Measurements from ENCODE around the gene MT1A.
A peak's percentile ranks its signal among the peaks of the same experiment; 100 is the strongest.

Gene MT1A

GRCh38 chr16:56606071-56606475 is 32.4 kb upstream of the MT1A start:
- H3K4me3 Mint-ChIP-seq: peak overlapping the region in 1 of 3 experiments; percentile 56
- H3K27me3 Mint-ChIP-seq (ENCODE audit: low read depth): peaks cover 48% of the 10 kb centered on the region
- H3K27ac Mint-ChIP-seq: peak overlapping the region; percentile 81 to 95 (median 87)
- no peaks in the 10 kb centered on the region for H3K36me3 Mint-ChIP-seq (ENCODE audit: low read depth)
- peaks cover 46% of the 10 kb centered on the region for H3K4me1 Mint-ChIP-seq
- TF ChIP-seq CTCF (IDR thresholded peaks at IDR 0.05; ENCODE audit: unreplicated experiment in 3 of 3): no peak
- no peaks in the 10 kb centered on the region for H3K9me3 Mint-ChIP-seq

- Mint-ChIP-seq H3K4me1 (peaks cover 50% of the 10 kb centered on the region), H3K27me3 (ENCODE audit: low read depth) (peaks cover 48% of the 10 kb centered on the region), H3K9me3 (no peaks in the 10 kb centered on the region), H3K4me3 (peak overlapping the region; percentile 45 to 58 (median 56)), H3K27ac (peak overlapping the region; percentile 81 to 95 (median 87)), H3K36me3 (ENCODE audit: low read depth) (no peaks in the 10 kb centered on the region)
- TF ChIP-seq CTCF (IDR thresholded peaks at IDR 0.05; ENCODE audit: unreplicated experiment in 3 of 3): no peak
Measured at GRCh38 chr16:56606476-56607108, 31.9 kb upstream of the MT1A start.

GRCh38 chr16:56607109-56607618 is 31.3 kb upstream of the MT1A start:
- no peaks in the 10 kb centered on the region for H3K9me3 Mint-ChIP-seq
- H3K4me3 Mint-ChIP-seq: peak overlapping the region; percentile 45 to 58 (median 56)
- H3K4me1 Mint-ChIP-seq: peaks cover 50% of the 10 kb centered on the region
- peaks cover 42% of the 10 kb centered on the region for H3K27me3 Mint-ChIP-seq (ENCODE audit: low read depth)
- no peaks in the 10 kb centered on the region for H3K36me3 Mint-ChIP-seq (ENCODE audit: low read depth)
- TF ChIP-seq CTCF (IDR thresholded peaks at IDR 0.05; ENCODE audit: unreplicated experiment in 3 of 3): no peak
- peak overlapping the region; percentile 81 to 95 (median 87) for H3K27ac Mint-ChIP-seq

- no peaks in the 10 kb centered on the region for H3K9me3 Mint-ChIP-seq
- H3K27me3 Mint-ChIP-seq (ENCODE audit: low read depth): peaks cover 41% of the 10 kb centered on the region
- H3K4me3 Mint-ChIP-seq: peak overlapping the region; percentile 35 to 68 (median 56)
- no peaks in the 10 kb centered on the region for H3K36me3 Mint-ChIP-seq (ENCODE audit: low read depth)
- peak overlapping the region; percentile 81 to 95 (median 87) for H3K27ac Mint-ChIP-seq
- TF ChIP-seq CTCF (IDR thresholded peaks at IDR 0.05; ENCODE audit: unreplicated experiment in 3 of 3): no peak
- H3K4me1 Mint-ChIP-seq: peaks cover 50% of the 10 kb centered on the region
Measured at GRCh38 chr16:56607675-56608042, 30.8 kb upstream of the MT1A start.

- Mint-ChIP-seq H3K27ac (peak within 1 kb of the TSS; percentile 81 to 95 (median 87)), H3K9me3 (no peaks in the 10 kb centered on the region), H3K27me3 (ENCODE audit: low read depth) (peaks cover 41% of the 10 kb centered on the region), H3K36me3 (ENCODE audit: low read depth) (no peaks in the 10 kb centered on the region), H3K4me1 (peaks cover 50% of the 10 kb centered on the region), H3K4me3 (peak within 1 kb of the TSS; percentile 84 to 88 (median 86))
- TF ChIP-seq CTCF (IDR thresholded peaks at IDR 0.05; ENCODE audit: unreplicated experiment in 3 of 3): no peak
Measured at GRCh38 chr16:56608043-56608875, 30.2 kb upstream of the MT1A start, which contains the start of gene MT2A. Gene MT2A (plus strand): TSS chr16:56608584. CDS start chr16:56608656, 72 bp downstream.

All from nephron (organoid).